HL-60 (cell line): ENCODE results near the gene CCM2.

Experiments
- DNase-seq, 2 experiments: peaks; one replicate each; pipeline ENCODE4 v3.0.0-alpha.2; 2010 to 2020; ENCODE audit warnings: low read depth in 1 of 2, low spot score in 1 of 2
- H3K27ac ChIP-seq: fragments of 250-450 bp; sonication (Bioruptor Pico); replicated peaks from 2 replicates; pipeline ENCODE4 v1.5.1; 2020; ENCODE audit warnings: mild to moderate bottlenecking, moderate library complexity
- H3K27me3 ChIP-seq: fragments of 250-450 bp; sonication (Bioruptor Pico); 2 replicates; pipeline ENCODE4 v1.5.1; 2021; ENCODE audit warnings: mild to moderate bottlenecking, moderate library complexity; ENCODE audit not compliant: insufficient read depth, poor library complexity, severe bottlenecking
- H3K4me3 ChIP-seq: replicated peaks from 2 replicates; pipeline ENCODE4 v1.5.1; 2011; ENCODE audit warnings: mild to moderate bottlenecking, control low read depth, low read length; ENCODE audit not compliant: insufficient read depth
- CTCF ChIP-seq: IDR thresholded peaks from one replicate; pipeline ENCODE4 v1.5.1; 2011; ENCODE audit warnings: low read length, control low read depth, inconsistent platforms; ENCODE audit not compliant: insufficient read depth
- GABPA ChIP-seq: IDR thresholded peaks from 2 replicates; pipeline ENCODE4 v1.6.1; 2012; ENCODE audit warnings: low read depth
- POLR2AphosphoS5 ChIP-seq: IDR thresholded peaks from 2 replicates; pipeline ENCODE4 v1.6.1; 2012; ENCODE audit warnings: low read depth
- SPI1 ChIP-seq: IDR thresholded peaks from 2 replicates; pipeline ENCODE4 v1.6.1; 2012; ENCODE audit warnings: low read depth, mild to moderate bottlenecking, borderline replicate concordance
- TF ChIP-seq, protein P1 (sequence below): IDR thresholded peaks from 2 replicates; pipeline ENCODE4 v1.6.1; 2012; ENCODE audit warnings: low read depth; ENCODE audit not compliant: insufficient replicate concordance

Gene CCM2

GRCh38 chr7:45001138-45001694, 1.2 kb downstream of the CCM2 start:
- DNase-seq, result peak in 1 of 2 experiments; percentile 41
- Histone ChIP-seq H3K27ac (peak overlapping the region; percentile 77), H3K27me3 (no peaks in the 10 kb centered on the region), H3K4me3 (peak overlapping the region; percentile 58)
- TF ChIP-seq CTCF (no peak), POLR2AphosphoS5 (no peak), SPI1 (no peak), GABPA (no peak)
- TF ChIP-seq, protein P1, sequence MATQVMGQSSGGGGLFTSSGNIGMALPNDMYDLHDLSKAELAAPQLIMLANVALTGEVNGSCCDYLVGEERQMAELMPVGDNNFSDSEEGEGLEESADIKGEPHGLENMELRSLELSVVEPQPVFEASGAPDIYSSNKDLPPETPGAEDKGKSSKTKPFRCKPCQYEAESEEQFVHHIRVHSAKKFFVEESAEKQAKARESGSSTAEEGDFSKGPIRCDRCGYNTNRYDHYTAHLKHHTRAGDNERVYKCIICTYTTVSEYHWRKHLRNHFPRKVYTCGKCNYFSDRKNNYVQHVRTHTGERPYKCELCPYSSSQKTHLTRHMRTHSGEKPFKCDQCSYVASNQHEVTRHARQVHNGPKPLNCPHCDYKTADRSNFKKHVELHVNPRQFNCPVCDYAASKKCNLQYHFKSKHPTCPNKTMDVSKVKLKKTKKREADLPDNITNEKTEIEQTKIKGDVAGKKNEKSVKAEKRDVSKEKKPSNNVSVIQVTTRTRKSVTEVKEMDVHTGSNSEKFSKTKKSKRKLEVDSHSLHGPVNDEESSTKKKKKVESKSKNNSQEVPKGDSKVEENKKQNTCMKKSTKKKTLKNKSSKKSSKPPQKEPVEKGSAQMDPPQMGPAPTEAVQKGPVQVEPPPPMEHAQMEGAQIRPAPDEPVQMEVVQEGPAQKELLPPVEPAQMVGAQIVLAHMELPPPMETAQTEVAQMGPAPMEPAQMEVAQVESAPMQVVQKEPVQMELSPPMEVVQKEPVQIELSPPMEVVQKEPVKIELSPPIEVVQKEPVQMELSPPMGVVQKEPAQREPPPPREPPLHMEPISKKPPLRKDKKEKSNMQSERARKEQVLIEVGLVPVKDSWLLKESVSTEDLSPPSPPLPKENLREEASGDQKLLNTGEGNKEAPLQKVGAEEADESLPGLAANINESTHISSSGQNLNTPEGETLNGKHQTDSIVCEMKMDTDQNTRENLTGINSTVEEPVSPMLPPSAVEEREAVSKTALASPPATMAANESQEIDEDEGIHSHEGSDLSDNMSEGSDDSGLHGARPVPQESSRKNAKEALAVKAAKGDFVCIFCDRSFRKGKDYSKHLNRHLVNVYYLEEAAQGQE, result no peak

GRCh38 chr7:45001826-45002225, 1.8 kb downstream of the CCM2 start:
- TF ChIP-seq GABPA (no peak), POLR2AphosphoS5 (no peak), CTCF (no peak), SPI1 (no peak)
- TF ChIP-seq, protein P1, result no peak
- H3K27ac ChIP-seq, result no peak overlapping the region
- H3K4me3 ChIP-seq, result no peak overlapping the region
- no peak for DNase-seq
- no peaks in the 10 kb centered on the region for H3K27me3 ChIP-seq

DNA sequence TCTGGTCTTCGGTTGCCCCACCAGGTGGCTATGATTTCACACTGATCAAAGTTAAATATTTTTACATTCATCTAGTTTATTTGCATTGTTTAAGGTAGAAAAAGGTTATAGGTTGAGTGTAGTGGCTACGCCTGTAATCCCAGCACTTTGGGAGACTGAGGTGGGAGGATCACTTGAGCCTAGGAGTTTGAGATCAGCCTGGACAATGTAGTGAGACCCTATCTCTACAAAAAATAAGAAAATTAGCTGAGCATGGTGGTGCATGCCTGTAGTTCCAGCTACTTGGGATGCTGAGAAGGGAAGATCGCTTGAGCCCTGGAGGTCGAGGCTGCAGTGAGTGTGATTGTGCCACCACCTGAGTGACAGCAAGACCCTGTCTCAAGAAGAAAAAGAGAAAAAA, 3.8 kb downstream of the CCM2 start:
- no peaks in the 10 kb centered on the region for H3K27me3 ChIP-seq
- no peak for DNase-seq
- H3K27ac ChIP-seq, result no peak overlapping the region
- no peak for TF ChIP-seq POLR2AphosphoS5
- TF ChIP-seq, protein P1, result no peak
- TF ChIP-seq GABPA, result no peak
- no peak for TF ChIP-seq CTCF
- TF ChIP-seq SPI1, result no peak
- no peak overlapping the region for H3K4me3 ChIP-seq
